OCI-LY1 (cell line): ENCODE data around the gene ATG9B.

ENCODE experiments used
- EZH2 ChIP-seq: fragments of 200-600 bp; sonication (generic), shearing (Covaris generic); IDR thresholded peaks from 2 replicates; pipeline ENCODE4 v1.8.0; 2017; ENCODE audit warnings: borderline replicate concordance, mixed run types, mild to moderate bottlenecking, antibody characterized with exemption, low read length, moderate library complexity, mixed read lengths
- TF ChIP-seq, protein P1 (sequence below): fragments of 200-600 bp; sonication (generic), shearing (Covaris generic); IDR thresholded peaks from 2 replicates; pipeline ENCODE4 v1.5.1; 2017; ENCODE audit warnings: mild to moderate bottlenecking, antibody characterized with exemption, low read length, moderate library complexity, mixed read lengths

DNA sequence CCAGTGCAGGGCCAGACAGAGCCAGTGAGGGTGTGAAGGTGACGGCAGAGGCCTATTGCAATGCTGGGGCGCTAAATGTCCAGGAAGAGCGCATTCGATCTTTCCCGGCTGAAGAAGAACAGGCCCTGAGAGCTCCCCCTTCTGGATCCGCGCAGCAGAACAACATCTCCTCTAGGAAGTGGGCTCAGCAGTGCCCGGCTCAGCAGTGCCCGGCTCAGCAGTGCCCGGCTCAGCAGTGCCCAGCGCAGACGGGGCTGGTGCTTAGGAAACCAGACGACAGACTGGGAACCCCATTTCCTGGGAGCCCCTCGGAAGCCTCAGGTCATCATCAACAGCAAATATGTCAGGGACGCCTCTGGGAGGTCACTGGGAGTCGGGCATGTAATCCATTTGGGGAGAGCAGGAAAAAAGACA is 38.2 kb downstream of the ATG9B start:
- TF ChIP-seq, protein P1, sequence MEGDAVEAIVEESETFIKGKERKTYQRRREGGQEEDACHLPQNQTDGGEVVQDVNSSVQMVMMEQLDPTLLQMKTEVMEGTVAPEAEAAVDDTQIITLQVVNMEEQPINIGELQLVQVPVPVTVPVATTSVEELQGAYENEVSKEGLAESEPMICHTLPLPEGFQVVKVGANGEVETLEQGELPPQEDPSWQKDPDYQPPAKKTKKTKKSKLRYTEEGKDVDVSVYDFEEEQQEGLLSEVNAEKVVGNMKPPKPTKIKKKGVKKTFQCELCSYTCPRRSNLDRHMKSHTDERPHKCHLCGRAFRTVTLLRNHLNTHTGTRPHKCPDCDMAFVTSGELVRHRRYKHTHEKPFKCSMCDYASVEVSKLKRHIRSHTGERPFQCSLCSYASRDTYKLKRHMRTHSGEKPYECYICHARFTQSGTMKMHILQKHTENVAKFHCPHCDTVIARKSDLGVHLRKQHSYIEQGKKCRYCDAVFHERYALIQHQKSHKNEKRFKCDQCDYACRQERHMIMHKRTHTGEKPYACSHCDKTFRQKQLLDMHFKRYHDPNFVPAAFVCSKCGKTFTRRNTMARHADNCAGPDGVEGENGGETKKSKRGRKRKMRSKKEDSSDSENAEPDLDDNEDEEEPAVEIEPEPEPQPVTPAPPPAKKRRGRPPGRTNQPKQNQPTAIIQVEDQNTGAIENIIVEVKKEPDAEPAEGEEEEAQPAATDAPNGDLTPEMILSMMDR: peak; percentile 87
- no peak for TF ChIP-seq EZH2
